GM18870 (cell line): ENCODE data around the gene COX4I1.

ENCODE experiments used
- ATAC-seq: cut with Tn5 transposase; IDR thresholded peaks from one replicate; pipeline ENCODE4 v1.9.1; 2021; ENCODE audit warnings: moderate library complexity; ENCODE audit not compliant: unreplicated experiment

Gene COX4I1

DNA sequence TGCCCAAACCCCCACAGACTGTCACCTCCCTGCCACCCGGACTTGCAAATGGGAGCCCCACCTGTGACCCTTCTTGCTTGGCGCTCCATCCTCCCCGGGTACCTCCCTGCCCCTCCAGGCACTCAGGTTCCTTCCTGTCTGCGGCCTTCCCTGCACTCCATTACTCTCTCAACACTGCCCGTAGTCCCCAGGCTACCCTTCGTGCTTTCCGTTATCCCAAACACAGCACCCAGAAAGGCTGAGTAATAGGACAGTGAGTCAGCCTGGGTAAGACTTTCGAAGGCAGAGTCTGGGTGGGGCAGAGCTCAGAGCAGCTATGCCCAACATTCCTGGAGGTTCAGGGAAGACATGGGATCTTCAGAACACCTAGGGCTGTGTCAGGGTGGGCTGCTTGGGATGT, 32.0 kb upstream of the COX4I1 start:
- no peak for ATAC-seq

DNA sequence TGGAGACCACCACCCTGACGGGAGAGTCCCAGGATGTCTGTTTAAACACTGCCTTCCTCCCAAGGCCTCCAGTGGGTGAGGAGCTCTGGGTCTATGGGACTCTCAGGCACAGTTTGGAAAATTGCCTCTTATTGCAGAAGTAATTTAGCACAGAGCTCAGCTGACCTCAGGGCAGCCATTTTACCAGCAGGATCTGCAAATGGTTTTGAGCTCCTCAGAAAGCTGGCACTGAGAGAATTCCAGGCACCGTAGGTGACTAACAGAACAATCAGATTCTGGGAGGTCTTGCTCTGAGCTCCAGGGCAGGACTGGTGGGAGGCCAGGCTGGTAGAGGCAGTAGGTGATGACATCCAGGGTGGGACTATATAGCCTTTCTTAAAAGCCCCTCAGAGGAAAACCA, 31.3 kb upstream of the COX4I1 start:
- ATAC-seq: no peak

DNA sequence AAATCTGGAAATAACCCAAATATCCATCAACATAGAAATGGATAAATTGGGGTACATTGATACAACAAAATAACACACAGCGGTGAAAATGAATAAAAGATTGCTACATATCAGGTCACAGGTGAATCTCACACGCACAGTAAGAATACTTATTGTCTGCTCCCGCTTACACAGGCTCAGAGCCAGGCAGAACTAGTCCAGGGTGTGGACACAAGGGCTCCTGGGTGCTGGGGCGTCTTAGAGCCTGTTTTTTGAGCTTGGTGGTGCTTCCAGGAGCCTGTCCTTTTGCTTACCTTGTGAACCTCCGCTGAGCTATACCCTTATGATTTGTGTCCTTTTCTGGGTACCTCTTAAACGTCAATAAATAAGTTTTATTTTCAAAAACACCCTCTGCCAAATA, 28.8 kb upstream of the COX4I1 start:
- no peak for ATAC-seq

DNA sequence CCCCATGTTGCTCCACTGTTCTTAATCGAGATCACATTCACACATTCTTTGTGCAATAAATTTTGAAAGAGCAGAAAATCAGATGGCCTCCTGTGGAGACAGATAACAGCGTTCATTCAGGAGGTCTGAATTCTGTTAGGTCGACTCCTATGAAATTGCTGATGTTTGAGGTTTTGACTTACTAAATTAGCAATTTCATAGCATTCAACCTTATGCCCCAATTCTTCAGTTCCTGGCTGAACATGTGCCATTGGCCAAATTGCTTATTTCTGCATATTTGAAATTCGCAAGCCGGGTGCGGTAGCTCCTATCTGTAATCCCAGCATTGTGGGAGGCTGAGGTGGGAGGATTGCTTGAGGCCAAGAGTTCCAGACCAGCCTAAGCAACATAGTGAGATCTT, 26.5 kb upstream of the COX4I1 start:
- no peak for ATAC-seq

DNA sequence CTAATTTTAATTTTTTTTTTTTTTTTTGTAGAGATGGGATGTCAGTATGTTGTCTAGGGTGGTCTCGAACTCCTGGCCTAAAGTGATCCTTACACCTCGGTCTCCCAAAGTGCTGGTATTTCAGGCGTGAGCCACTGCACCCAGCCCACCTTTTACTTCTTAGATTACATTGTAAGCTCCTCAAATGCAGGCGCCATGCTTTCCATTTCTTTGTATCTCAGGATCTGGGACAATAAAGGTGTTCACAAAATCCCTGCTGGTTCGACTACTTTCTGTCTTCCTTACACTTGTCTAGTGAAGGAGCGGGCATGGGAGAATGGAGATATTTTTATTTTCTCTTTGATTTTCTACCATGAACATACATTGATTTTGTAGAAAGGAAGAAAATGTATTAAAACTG, 25.4 kb upstream of the COX4I1 start:
- no peak for ATAC-seq

DNA sequence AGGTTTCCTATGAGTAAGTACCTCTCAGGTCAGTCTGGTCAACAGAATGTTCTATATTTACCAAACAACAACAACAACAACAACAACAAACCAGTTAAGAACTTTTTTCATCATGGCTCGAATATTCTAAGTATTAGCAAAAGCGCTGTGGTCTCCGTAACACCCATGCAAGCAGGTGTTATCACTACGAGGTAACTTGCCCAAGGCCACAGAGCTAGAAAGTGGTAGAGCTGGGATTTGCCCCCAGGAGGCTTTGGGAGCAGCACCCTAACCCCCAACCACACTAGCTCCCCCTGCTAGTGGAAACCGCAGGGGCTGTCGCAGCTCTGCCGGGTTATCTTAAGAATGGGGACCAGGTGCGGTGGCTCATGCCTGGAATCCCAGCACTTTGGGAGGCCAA, 24.7 kb upstream of the COX4I1 start:
- ATAC-seq: no peak

DNA sequence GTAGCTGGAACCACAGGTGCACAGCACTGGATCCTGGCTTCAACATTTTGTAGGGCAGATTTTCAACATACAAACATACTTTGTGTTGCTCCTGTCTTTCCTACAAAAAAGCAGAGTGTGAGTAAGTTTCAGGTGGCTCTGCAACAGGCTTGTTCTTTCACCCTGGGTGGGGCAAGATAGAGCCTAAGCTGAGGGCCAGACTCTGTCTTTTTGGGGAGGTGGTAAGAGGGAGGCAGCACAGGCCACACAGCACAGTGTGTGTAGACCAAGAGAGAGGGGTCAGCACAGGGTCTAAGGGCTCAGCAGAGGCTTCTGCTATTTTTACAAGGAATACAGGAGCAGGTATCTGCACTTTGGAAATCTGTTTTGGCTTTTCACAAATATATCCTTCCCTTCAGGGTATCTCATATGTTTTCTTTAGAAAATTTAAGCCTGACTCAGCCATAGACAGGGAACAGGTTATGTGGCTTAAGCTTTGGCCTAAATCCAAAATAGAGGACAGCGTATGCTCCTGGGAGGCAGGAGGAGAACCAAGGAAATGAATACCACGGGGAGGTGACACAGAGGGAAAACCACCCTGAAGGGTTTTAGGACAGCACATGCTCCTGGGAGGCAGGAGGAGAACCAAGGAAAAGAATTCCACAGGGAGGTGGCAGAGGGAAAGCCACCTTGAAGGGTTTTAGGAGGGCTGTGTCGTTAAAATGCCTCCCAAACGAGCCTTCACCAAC, 21.7 kb upstream of the COX4I1 start:
- no peak for ATAC-seq

DNA sequence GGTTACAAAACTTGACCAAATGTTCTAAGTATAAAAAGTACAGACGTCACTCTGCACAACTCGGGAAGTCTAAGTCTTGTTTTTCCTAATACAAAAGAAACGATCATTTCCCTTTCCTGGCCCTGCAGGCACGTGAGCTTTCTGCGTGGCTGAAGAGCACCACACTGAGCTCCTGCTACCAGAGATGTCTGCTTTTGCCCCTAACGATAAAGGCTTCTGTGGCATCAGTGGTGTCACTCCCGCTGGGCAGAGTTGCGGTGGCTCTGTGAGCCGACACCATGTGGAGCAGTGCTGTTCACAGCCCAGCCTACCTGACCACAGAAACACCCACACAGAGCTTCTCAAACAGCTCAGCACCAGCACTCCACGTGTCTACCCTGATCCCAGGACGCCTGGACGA, 20.6 kb upstream of the COX4I1 start:
- ATAC-seq: no peak

DNA sequence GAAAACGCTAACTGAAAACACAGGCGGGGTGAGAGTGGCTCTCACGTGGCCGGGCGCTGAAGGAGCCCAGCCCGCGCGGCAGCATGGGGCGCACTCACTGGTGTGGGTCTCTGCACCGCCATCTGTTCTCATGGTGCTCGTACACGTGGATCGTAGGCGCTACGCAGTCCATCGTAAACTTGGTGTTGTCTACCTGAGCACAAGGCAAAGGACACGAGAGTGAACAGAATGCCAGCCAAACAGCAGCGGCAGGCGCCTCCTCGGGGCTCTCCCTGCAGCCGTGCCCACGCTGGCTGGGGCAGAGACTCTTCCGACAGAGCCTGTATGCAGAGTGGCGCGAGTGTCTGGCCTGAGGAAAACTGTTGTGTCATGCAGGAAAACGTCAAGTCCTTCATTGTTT, 19.2 kb upstream of the COX4I1 start:
- ATAC-seq: no peak

DNA sequence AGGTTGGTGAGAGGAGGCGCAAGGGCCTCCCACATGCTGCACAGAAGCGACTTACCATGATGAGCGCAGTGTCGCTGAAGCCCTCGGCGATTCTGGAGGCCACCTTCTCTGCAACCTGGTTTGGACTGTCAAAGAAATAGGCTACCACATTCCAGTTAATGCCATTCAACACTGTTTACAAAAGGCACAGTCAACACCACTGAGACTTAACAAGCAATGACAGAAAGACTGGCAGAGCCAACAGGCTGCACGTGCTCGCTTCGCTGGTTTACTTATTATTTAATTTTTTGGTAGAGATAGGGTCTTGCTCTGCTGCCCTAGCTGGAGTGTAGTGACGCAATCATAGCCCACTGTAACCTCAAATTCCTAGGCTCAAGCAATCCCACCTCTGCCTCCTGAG, 18.3 kb upstream of the COX4I1 start:
- no peak for ATAC-seq

DNA sequence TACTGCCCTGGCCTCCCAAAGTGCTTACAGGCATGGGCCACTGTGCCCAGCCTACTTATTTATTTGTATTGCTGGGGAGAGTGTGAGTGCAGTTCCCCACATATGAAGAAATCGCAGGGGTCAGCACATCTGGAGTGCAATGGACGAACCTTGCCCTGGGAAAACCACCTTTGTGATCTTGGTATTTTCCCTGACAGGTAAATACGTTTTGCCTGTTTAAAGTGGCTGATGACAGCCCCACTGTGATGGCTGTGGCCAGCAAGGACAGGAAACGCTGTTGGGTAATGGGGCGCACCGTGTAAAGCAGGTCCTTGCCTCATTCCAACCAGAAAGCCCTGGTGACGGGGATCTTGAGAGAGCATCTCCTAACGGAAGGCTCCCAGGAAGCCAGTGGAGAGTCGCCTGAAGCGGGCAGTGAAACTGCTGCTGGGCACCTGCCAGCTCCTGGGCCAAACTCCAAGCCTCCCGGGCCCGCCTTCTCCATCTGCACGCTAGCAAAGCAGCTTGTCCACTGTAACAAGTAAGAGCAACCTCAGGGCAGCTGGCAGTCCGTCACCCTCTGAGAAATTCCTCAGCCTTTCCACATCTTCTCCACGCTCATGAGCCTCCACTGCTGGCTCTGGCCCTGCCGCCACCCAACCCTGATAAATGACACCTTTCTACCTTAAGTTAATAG, 17.7 kb upstream of the COX4I1 start:
- no peak for ATAC-seq

DNA sequence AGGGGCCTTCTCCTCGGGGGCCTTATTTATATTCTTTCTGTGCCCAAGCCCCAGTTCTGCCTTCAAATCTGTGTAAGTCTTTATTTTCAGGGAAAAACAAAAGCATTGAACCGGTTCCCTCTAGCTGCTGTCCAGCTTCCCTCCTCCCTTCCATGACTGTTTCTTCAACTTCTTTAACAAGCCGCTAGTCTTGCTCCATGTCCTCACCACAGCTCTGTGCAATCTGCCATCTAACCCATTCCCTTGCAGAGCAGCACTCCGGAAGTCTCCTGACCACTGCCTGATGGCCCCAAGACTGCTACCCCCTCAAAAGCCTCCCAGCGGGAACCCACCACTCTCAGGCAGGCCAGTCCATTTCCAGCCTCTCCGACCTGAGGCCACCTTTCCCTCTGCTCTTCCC, 17.0 kb upstream of the COX4I1 start:
- no peak for ATAC-seq

DNA sequence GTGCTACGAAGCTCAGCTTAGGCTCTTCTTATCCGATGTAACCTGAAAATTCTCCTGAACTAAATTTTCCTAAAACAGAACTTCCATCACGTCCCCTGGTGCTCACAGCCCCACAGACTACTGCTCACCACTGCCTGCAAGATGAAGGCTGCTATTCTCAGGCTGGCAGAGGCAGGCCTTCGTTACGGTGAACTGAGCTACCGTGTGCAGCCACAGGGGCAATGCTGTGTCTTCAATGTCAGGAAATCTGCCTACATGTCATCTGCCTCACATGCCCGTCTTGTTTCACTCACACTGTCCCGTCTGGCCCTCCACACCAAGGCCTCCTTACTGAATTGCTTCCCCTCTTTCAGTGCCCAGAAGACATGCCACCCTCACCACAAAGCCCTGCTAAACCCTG, 16.1 kb upstream of the COX4I1 start:
- no peak for ATAC-seq

DNA sequence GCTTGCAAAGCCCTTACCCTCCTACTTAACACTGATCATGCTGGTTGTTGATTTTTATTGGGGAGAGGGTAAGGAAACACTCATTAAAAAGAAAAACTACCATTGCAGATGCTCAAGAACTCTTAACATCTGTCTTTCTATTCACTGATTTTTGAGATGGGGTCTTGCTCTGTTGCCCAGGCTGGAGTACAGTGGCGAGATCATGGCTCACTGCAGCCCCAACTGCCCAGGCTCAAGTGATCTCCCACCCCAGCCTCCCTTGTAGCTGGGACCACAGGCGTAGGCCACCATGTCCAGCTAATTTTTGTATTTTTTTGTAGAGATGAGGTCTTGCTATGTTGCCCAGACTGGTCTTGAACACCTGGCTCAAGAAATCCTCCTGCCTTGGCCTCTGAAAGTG, 14.7 kb upstream of the COX4I1 start:
- ATAC-seq: no peak

DNA sequence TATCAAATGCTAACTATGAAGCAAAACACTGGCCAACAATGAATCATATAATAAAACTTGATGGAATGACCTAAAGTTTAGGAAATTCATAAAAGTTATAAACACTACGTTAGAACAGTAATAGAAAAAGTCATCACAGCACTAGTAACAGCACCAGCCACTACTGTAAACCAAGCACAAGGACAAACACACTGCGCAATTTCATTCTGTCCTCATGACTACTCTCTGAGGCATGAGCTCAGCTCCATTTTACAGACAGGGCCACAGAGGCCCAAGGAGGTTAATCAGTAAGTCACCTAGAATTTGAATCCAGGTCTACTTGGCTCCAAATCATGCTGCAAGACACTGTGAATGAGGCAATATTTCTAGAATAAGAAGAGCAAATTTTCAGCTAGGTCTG, 13.6 kb upstream of the COX4I1 start:
- ATAC-seq: no peak

DNA sequence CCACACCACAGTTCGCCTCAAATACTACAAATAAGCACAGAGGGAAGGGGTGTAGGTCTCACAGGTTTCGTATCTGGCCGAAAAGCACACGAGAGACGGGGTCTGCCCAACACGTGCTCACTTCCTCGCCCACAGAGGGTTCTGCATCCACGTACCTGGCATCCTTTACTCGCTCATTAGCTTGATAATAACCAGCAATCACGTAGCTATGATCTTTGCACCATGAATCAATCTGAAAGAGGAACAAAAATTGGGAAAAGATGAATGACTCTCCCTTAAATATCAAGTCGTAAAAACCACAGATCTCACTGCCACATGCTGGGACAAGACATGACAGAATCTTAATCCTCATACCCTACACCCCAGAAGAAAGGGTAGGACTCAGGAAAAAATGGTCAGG, 10.7 kb upstream of the COX4I1 start:
- ATAC-seq: no peak

DNA sequence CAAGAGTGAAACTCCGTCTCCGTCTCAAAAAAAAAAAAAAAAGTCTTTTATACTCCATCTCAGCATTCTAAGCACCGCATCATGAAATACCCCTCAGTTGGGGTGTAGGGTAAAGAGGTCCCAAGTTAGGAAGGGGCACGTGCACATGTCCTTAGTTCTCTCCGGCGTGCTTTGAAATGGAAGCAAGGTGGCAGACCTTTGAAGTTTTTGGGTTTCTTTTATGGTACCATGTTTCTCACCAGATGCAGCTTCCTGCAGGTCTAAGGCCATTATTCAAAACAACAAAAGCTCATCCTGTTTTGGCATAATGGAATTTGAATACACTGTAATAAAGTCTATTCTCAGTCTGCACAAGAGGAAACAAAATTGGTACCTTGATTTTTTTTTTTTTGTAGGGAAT, 9.7 kb upstream of the COX4I1 start:
- no peak for ATAC-seq

DNA sequence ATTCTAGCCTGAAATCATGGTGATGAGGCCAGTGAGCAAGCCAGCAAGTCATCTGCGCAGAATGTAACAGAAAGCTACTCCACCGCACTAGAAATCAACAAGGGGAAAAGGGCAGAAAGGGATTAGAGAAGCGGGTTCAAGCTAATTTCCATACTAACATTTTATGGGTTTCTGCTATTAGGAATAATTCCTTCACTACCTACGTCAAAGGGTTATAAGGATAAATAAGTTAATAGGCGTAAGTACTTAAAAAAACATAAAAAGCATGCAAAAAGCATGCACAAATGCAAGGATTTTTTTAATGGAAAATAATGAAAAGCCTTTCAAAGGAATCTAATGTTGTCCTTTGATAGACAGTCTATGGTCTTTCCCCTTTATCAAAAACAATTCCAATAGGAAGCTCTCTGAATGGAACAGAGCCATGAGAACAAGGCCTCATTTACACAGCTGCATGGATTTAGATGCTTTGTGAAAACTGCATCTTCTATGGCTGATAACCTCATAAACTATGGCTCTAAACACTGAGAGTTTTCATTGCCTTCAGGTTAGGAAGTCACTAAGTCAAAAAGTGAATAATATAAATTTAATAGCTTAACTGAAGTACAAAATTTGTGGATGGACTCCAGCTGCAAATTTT, 5.7 kb upstream of the COX4I1 start:
- no peak for ATAC-seq

DNA sequence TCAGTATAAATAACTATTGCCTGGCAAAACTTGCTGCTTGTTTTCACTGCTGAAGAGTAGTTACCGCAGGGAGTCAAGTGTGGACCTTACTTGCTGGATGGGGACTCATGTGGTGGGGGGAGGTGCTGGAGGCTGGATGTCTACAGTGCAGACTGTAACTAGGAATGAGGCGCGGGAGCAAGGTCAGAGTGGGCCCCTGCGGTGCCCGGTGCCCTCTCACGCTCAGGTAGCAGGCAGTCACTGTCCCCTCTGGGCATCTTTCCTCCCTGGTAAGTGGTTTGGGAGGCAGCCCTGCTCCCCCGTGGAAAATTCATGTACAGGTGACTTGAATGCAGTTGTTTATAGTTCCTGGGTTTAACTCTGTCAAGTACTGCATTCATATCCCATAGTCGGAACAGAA, 4.8 kb upstream of the COX4I1 start:
- no peak for ATAC-seq

DNA sequence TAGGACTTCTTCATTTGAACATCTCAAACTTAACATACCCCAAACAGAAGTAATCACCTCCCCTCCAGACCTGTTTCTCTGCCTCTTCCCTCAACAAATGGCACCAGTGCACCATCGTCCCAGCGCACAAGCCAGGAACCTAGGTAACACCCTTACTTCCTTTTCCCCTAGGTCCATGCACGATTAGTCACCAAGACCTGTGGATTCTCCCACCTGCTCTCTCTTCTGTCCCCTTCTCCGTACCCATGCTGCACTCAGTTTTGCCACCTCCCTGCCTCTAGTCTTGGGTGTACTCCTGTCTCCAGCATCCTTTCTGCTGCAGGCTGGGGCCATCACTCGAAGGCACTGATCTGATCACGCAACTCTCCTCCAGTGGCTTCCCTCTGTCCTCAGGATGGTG, 3.3 kb upstream of the COX4I1 start:
- ATAC-seq: no peak

DNA sequence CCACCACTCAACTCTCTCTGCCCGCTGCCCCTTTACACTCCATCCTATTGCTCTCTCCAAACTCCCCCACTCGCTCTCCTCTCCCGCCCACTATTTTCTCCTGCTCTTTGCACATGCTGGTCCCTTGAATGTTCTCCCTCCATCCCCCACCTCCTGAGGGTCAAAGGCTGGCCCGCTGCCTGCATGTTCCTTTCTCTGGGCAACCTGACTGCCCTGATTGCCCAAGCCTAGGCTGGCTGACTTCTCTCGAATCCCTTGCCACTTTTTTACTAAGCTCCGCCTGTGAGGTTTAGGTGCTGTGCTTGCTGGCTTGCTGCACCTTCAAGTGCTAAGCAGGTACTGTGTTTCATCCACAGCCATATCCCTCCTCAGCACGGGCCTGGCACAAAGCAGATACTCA, 2.9 kb upstream of the COX4I1 start:
- ATAC-seq: no peak

DNA sequence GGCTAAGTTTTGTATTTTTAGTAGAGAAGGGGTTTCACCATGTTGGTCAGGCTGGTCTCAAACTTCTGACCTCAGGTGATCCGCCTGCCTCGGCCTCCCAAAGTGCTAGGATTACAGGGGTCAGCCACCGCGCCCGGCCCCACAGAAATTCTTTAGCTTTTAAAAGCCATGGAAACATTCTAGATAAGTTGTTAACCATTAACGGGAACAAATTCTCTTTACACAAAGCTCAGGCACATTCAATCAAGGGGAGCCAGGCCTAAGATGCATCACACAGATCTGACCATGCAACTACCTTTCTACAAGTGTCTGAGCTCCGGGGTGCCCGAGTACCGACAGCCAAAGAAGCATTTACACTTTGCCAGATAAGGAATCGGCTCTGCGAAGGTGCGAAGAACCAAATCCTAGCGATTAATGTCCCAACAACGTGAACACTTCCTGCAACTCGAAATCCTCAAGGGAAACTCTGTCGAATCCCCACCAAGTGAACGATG, 1.2 kb upstream of the COX4I1 start:
- no peak for ATAC-seq
